Measurements from ENCODE around the gene COTL1. TPM values are rescaled to one million over a fixed set of nuclear protein-coding genes. Genes with fewer than 3 reads are reported as not detected.

The COTL1 gene
- total RNA-seq, 4 donors from 2014 or later, result 2.8 to 8.7 (median 6.2) TPM

DNA sequence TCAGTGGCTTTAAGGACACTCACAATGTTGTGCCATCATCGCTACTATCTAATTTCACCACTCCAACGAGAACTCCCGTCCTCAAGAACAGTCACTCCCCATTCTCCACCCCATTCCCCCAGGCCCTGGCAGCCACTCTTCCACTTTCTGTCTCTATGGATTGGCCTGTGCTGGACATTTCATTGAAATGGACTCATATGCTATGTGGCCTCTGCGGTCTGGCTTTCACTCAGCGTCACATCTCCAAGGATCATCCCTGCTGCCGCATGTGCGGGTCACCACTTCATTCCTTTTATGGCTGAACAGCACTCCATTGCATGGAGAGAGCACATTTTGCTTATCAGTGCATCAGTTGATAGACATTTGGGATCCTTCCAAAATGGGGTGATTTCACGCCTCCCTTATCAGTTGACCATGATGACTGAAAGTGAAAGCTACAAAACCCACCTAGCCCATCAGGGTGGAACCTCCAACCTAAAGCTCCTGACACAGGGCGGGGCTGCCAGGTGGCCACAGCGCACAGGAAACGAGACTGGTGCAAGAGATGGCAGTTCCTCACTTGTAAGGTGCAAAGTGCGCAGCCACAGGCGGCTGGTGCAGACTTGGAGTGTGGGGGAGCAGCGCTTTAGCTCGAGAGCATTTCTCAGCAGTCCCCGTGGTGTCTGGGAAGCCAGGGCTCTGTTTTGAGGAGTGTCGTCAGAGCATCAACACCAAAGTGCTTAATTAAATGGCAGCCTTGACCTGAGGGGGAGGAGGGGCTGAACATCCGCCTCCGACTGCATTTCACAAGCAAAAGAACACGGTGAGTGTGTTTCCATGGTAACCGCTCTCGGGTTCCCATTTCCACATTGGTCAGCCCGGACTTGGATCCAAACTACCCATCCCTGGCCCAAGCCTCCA lies 23.8 kb downstream of the COTL1 start:
- no peaks in the 10 kb centered on the region for H3K36me3 ChIP-seq
- H3K4me3 ChIP-seq, result no peak overlapping the region
- no peaks in the 10 kb centered on the region for H3K9me3 ChIP-seq
- no peaks in the 10 kb centered on the region for H3K4me1 ChIP-seq
- in situ Hi-C loops (cut with MboI; ENCODE audit: low sequenced_read_pairs in 4 of 4) (no loop called here), intact Hi-C loops (cut with DNase I; ENCODE audit: low total_unique reads) (no loop called here)
- no peaks in the 10 kb centered on the region for H3K27me3 ChIP-seq
- ATAC-seq (no peak), DNase-seq (no peak)
- TF ChIP-seq CTCF (IDR thresholded peaks at IDR 0.05 in 4 of 5, conservative IDR thresholded peaks at IDR 0.05 in 1 of 5) (no peak), POLR2A (IDR thresholded peaks at IDR 0.05) (no peak)
- no peak overlapping the region for H3K27ac ChIP-seq

DNA sequence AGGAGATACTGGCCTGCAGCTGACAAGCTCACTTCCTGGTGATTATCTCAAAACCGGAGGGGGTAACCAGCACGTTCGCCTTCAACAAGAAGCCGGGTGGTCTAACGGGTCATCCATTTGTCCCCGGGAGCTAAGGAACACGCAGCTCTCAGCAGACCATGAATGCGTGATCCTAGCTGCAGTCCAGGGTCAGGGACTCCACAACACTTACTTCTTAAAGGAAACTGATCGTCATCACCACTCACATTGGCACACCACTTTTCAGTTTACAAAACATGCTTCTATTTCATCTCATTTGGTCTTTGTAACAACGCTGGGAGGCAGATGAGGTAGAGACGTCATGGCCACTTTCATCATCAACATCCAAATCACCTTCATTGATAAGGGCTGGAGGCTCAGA lies 25.2 kb downstream of the COTL1 start:
- TF ChIP-seq POLR2A (IDR thresholded peaks at IDR 0.05) (no peak), CTCF (IDR thresholded peaks at IDR 0.05 in 4 of 5, conservative IDR thresholded peaks at IDR 0.05 in 1 of 5) (no peak)
- ATAC-seq, result no peak
- intact Hi-C loops (cut with DNase I; ENCODE audit: low total_unique reads), result no loop called here
- Histone ChIP-seq H3K4me1 (no peaks in the 10 kb centered on the region), H3K4me3 (no peak overlapping the region), H3K27me3 (no peaks in the 10 kb centered on the region), H3K27ac (no peak overlapping the region), H3K9me3 (no peaks in the 10 kb centered on the region), H3K36me3 (no peaks in the 10 kb centered on the region)
- no peak for DNase-seq
- in situ Hi-C loops (cut with MboI; ENCODE audit: low sequenced_read_pairs in 4 of 4), result no loop called here

DNA sequence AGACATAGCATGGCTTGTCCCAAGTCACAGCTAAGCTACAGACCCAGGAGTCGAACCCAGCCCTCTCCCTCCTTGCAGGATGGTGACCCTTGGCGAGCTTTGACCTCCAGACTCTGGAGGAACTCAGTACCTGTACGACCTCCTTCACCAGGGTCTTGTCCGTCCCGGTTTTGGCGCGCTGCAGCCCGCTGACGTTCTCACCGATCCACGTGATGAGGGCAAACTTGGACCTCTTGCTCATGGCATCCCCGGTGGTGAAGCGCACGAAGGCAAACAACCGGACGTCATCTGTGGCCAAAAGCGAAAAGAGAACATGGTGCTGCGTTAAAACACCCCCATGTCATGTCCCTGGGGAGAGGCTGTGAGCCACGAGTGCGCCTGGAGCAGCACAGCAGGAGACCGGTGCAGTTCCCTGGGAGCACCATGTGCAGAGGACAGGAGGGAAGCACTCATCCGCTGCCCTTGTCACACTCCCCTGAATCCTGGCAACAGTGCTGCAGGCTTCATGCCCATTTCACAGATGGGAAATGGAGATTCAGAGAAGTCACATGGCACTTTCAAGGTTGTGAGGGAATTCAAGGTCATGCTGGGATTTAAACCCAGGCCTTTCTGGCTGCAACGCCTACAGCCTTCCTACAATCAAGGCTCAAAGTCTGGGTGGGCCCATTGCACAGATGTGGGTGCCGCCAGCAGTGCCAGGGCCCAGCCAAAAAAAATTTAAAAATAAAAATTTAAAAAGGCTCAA lies 27.7 kb downstream of the COTL1 start:
- Histone ChIP-seq H3K4me1 (no peaks in the 10 kb centered on the region), H3K27me3 (no peaks in the 10 kb centered on the region), H3K36me3 (no peaks in the 10 kb centered on the region), H3K9me3 (no peaks in the 10 kb centered on the region), H3K4me3 (no peak overlapping the region), H3K27ac (no peak overlapping the region)
- in situ Hi-C loops (cut with MboI; ENCODE audit: low sequenced_read_pairs in 4 of 4) (no loop called here), intact Hi-C loops (cut with DNase I; ENCODE audit: low total_unique reads) (no loop called here)
- no peak for ATAC-seq
- no peak for TF ChIP-seq POLR2A (IDR thresholded peaks at IDR 0.05)
- no peak for TF ChIP-seq CTCF (IDR thresholded peaks at IDR 0.05 in 4 of 5, conservative IDR thresholded peaks at IDR 0.05 in 1 of 5)
- DNase-seq, result no peak

GRCh38 chr16:84588991-84589390 lies 28.9 kb downstream of the COTL1 start:
- Histone ChIP-seq H3K4me3 (no peak overlapping the region), H3K4me1 (no peaks in the 10 kb centered on the region), H3K27ac (no peak overlapping the region), H3K36me3 (no peaks in the 10 kb centered on the region), H3K27me3 (no peaks in the 10 kb centered on the region), H3K9me3 (no peaks in the 10 kb centered on the region)
- DNase-seq (no peak), ATAC-seq (no peak)
- in situ Hi-C loops (cut with MboI; ENCODE audit: low sequenced_read_pairs in 4 of 4) (no loop called here), intact Hi-C loops (cut with DNase I; ENCODE audit: low total_unique reads) (no loop called here)
- TF ChIP-seq POLR2A (IDR thresholded peaks at IDR 0.05) (no peak), CTCF (IDR thresholded peaks at IDR 0.05 in 4 of 5, conservative IDR thresholded peaks at IDR 0.05 in 1 of 5) (no peak)
